KOPT-K1 (cell line): ENCODE measurements around the gene HNRNPM.

ENCODE experiments used
- H3K27ac ChIP-seq: fragments of 200-600 bp; sonication (generic); 2 replicates; pipeline ENCODE4 v1.5.1; 2016; ENCODE audit warnings: antibody characterized with exemption, mild to moderate bottlenecking, low read depth, low read length; ENCODE audit not compliant: poor library complexity, severe bottlenecking
- H3K36me3 ChIP-seq: fragments of 200-600 bp; sonication (generic); 2 replicates; pipeline ENCODE4 v1.5.1; 2017; ENCODE audit warnings: antibody characterized with exemption, mild to moderate bottlenecking, low read length, moderate library complexity; ENCODE audit not compliant: insufficient read depth
- H3K9me3 ChIP-seq: fragments of 200-600 bp; sonication (generic); 2 replicates; pipeline ENCODE4 v1.5.1; 2017; ENCODE audit warnings: antibody characterized with exemption, low read length, mild to moderate bottlenecking; ENCODE audit not compliant: insufficient read depth, poor library complexity, severe bottlenecking

The HNRNPM gene

GRCh38 chr19:8482696-8483095, 37.9 kb downstream of the HNRNPM start:
- Histone ChIP-seq H3K9me3 (no peaks in the 10 kb centered on the region), H3K27ac (no peak overlapping the region), H3K36me3 (peaks cover 97% of the 10 kb centered on the region)

GRCh38 chr19:8483165-8483564, 38.4 kb downstream of the HNRNPM start:
- no peak overlapping the region for H3K27ac ChIP-seq
- H3K36me3 ChIP-seq: peaks cover 97% of the 10 kb centered on the region
- H3K9me3 ChIP-seq: no peaks in the 10 kb centered on the region

- Histone ChIP-seq H3K9me3 (no peaks in the 10 kb centered on the region), H3K36me3 (peaks cover 97% of the 10 kb centered on the region), H3K27ac (no peak overlapping the region)
Measured at GRCh38 chr19:8484331-8484894, 39.6 kb downstream of the HNRNPM start.

GRCh38 chr19:8485561-8486371, 41.0 kb downstream of the HNRNPM start:
- no peaks in the 10 kb centered on the region for H3K9me3 ChIP-seq
- peak overlapping the region; percentile 72 for H3K27ac ChIP-seq
- peaks cover 98% of the 10 kb centered on the region for H3K36me3 ChIP-seq

GRCh38 chr19:8486661-8487136, 41.9 kb downstream of the HNRNPM start:
- H3K27ac ChIP-seq: peak overlapping the region; percentile 72
- no peaks in the 10 kb centered on the region for H3K9me3 ChIP-seq
- H3K36me3 ChIP-seq: peaks cover 91% of the 10 kb centered on the region

- Histone ChIP-seq H3K36me3 (peaks cover 85% of the 10 kb centered on the region), H3K27ac (peak overlapping the region; percentile 72), H3K9me3 (no peaks in the 10 kb centered on the region)
Measured at GRCh38 chr19:8487137-8487851, 42.5 kb downstream of the HNRNPM start.

- H3K9me3 ChIP-seq: no peaks in the 10 kb centered on the region
- H3K27ac ChIP-seq: peak overlapping the region; percentile 72
- H3K36me3 ChIP-seq: peaks cover 74% of the 10 kb centered on the region
Measured at GRCh38 chr19:8488365-8488764, 43.6 kb downstream of the HNRNPM start.

- Histone ChIP-seq H3K9me3 (no peaks in the 10 kb centered on the region), H3K27ac (peak overlapping the region; percentile 1), H3K36me3 (peaks cover 60% of the 10 kb centered on the region)
Measured at GRCh38 chr19:8489561-8490394, 45.0 kb downstream of the HNRNPM start.

- Histone ChIP-seq H3K27ac (no peak overlapping the region), H3K36me3 (peaks cover 54% of the 10 kb centered on the region), H3K9me3 (no peaks in the 10 kb centered on the region)
Measured at GRCh38 chr19:8490395-8490760, 45.6 kb downstream of the HNRNPM start.

- no peak overlapping the region for H3K27ac ChIP-seq
- no peaks in the 10 kb centered on the region for H3K9me3 ChIP-seq
- peaks cover 49% of the 10 kb centered on the region for H3K36me3 ChIP-seq
Measured at GRCh38 chr19:8490873-8491272, 46.1 kb downstream of the HNRNPM start.

- H3K27ac ChIP-seq: no peak overlapping the region
- H3K9me3 ChIP-seq: no peaks in the 10 kb centered on the region
- H3K36me3 ChIP-seq: peaks cover 42% of the 10 kb centered on the region
Measured at GRCh38 chr19:8491574-8491973, 46.8 kb downstream of the HNRNPM start.

GRCh38 chr19:8494158-8494557, 49.4 kb downstream of the HNRNPM start:
- Histone ChIP-seq H3K9me3 (no peaks in the 10 kb centered on the region), H3K36me3 (peaks cover 18% of the 10 kb centered on the region), H3K27ac (peak overlapping the region; percentile 67)

- Histone ChIP-seq H3K36me3 (no peaks in the 10 kb centered on the region), H3K9me3 (no peaks in the 10 kb centered on the region), H3K27ac (no peak overlapping the region)
Measured at GRCh38 chr19:8498295-8498694, 53.5 kb downstream of the HNRNPM start.

- no peak overlapping the region for H3K27ac ChIP-seq
- H3K9me3 ChIP-seq: no peaks in the 10 kb centered on the region
- no peaks in the 10 kb centered on the region for H3K36me3 ChIP-seq
Measured at GRCh38 chr19:8499048-8499833, 54.5 kb downstream of the HNRNPM start.
